ENCODE measurements around the gene IL6. TPM values are rescaled to one million over a fixed set of nuclear protein-coding genes. Genes with fewer than 3 reads are reported as not detected.
"Not testable (repeated sequence)": the region's sequence is repeated elsewhere in the genome, so short reads cannot be mapped to it uniquely, and the experiment has no call there.

IL6 gene
- total and polyA plus RNA-seq, 5 donors from 2014 or later = not detected

GRCh38 chr7:22776964-22777363, 50.0 kb downstream of the IL6 start:
- peaks cover 6% of the 10 kb centered on the region for H3K27me3 ChIP-seq (ENCODE audit: control insufficient read depth, insufficient read depth, low read length)
- H3K4me1 ChIP-seq (ENCODE audit: control insufficient read depth, insufficient read depth, low read length, poor library complexity, severe bottlenecking) = no peaks in the 10 kb centered on the region
- no peaks in the 10 kb centered on the region for H3K9me3 Mint-ChIP-seq
- H3K27me3 Mint-ChIP-seq = peaks cover 14% of the 10 kb centered on the region
- ATAC-seq (ENCODE audit: low read depth in 2 of 2) = no peak
- H3K36me3 ChIP-seq (ENCODE audit: control insufficient read depth, insufficient read depth, low read length) = no peaks in the 10 kb centered on the region
- no peaks in the 10 kb centered on the region for H3K4me1 Mint-ChIP-seq
- no peaks in the 10 kb centered on the region for H3K9me3 ChIP-seq (ENCODE audit: control insufficient read depth in 2 of 2, low read length in 2 of 2)
- H3K4me3 Mint-ChIP-seq = no peak overlapping the region
- H3K36me3 Mint-ChIP-seq = no peaks in the 10 kb centered on the region
- no peak overlapping the region for H3K27ac Mint-ChIP-seq
- H3K4me3 ChIP-seq (ENCODE audit: low read depth, low read length) = no peak overlapping the region
- H3K27ac ChIP-seq (ENCODE audit: insufficient read depth, low read length, poor library complexity, severe bottlenecking) = no peak overlapping the region
- DNase-seq = no peak

GRCh38 chr7:22779730-22780323, 52.8 kb downstream of the IL6 start:
- H3K27me3 Mint-ChIP-seq = peaks cover 14% of the 10 kb centered on the region
- not testable (repeated sequence) for ATAC-seq (ENCODE audit: low read depth in 2 of 2); H3K36me3 Mint-ChIP-seq; H3K9me3 ChIP-seq (ENCODE audit: control insufficient read depth in 2 of 2, low read length in 2 of 2); H3K4me1 ChIP-seq (ENCODE audit: control insufficient read depth, insufficient read depth, low read length, poor library complexity, severe bottlenecking); H3K27me3 ChIP-seq (ENCODE audit: control insufficient read depth, insufficient read depth, low read length); H3K4me1 Mint-ChIP-seq; H3K27ac Mint-ChIP-seq; H3K4me3 Mint-ChIP-seq; H3K27ac ChIP-seq (ENCODE audit: insufficient read depth, low read length, poor library complexity, severe bottlenecking); H3K9me3 Mint-ChIP-seq; H3K4me3 ChIP-seq (ENCODE audit: low read depth, low read length); DNase-seq; H3K36me3 ChIP-seq (ENCODE audit: control insufficient read depth, insufficient read depth, low read length)

GRCh38 chr7:22781230-22781711, 54.3 kb downstream of the IL6 start:
- Mint-ChIP-seq H3K4me3 (no peak overlapping the region), H3K9me3 (no peaks in the 10 kb centered on the region), H3K27me3 (peaks cover 11% of the 10 kb centered on the region), H3K36me3 (no peaks in the 10 kb centered on the region), H3K27ac (no peak overlapping the region), H3K4me1 (no peaks in the 10 kb centered on the region)
- H3K27me3 ChIP-seq (ENCODE audit: control insufficient read depth, insufficient read depth, low read length) = no peaks in the 10 kb centered on the region
- no peaks in the 10 kb centered on the region for H3K4me1 ChIP-seq (ENCODE audit: control insufficient read depth, insufficient read depth, low read length, poor library complexity, severe bottlenecking)
- no peaks in the 10 kb centered on the region for H3K36me3 ChIP-seq (ENCODE audit: control insufficient read depth, insufficient read depth, low read length)
- no peak for DNase-seq
- ATAC-seq (ENCODE audit: low read depth in 2 of 2) = no peak
- no peak overlapping the region for H3K27ac ChIP-seq (ENCODE audit: insufficient read depth, low read length, poor library complexity, severe bottlenecking)
- H3K4me3 ChIP-seq (ENCODE audit: low read depth, low read length) = no peak overlapping the region
- H3K9me3 ChIP-seq (ENCODE audit: control insufficient read depth in 2 of 2, low read length in 2 of 2) = no peaks in the 10 kb centered on the region

Other genes starting within 250 kb of the IL6 start
- not detected for gene STEAP1B, start 227.0 kb upstream of the IL6 start, total RNA-seq
- gene STEAP1B, start 227.0 kb upstream of the IL6 start, polyA plus RNA-seq = not detected
- 414 TPM for gene TOMM7, start 95.6 kb downstream of the IL6 start, total RNA-seq
- 100 to 1,000 TPM; 217 to 490 (median 368) TPM for gene TOMM7, start 95.6 kb downstream of the IL6 start, polyA plus RNA-seq

All from CD4-positive, CD25-positive, alpha-beta regulatory T cell (primary cell).